Right lobe of liver (tissue), 4 donors: ENCODE measurements around the gene IL34.

Source experiments
- POLR2A ChIP-seq: fragments of 450-650 bp; IDR thresholded peaks from one replicate; pipeline ENCODE4 v1.6.1; 2017; ENCODE audit warnings: antibody characterized with exemption, mild to moderate bottlenecking
- TF ChIP-seq, protein P1 (sequence below), 4 donors: fragments of 200-600 bp in 3 of 4; fragments of 450-650 bp in 1 of 4; IDR thresholded peaks; one replicate each; pipeline versions ENCODE4 v1.5.1 to v1.8.0; 2016 to 2022; ENCODE audit warnings: antibody characterized with exemption in 4 of 4, mild to moderate bottlenecking in 2 of 4
- donor health status: DM: no; HTN: no; CAD: no.
- donor health status: DM: no; HTN: no; CAD: no.
- donor health status: DM: no; HTN: yes; CAD: no.

DNA sequence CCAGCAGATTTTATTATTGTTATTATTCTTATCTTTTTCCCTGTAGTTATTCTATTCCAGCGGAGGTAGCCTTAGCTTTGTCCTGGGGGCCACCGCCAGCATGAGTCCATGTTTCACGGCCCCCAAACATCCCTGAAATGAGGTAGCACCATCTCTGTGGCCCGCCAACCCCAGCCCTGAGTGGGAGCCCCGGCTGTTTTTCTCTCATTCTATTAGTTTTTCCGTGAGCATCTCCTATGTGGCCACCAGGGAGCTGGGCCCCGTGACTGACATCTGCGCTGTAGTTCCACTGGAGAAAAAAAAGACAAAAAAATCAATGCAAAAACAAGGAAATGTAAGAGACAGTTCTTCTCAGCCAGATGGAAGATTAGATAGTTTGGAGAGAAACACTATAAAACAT is 43.5 kb upstream of the IL34 start:
- TF ChIP-seq, protein P1, sequence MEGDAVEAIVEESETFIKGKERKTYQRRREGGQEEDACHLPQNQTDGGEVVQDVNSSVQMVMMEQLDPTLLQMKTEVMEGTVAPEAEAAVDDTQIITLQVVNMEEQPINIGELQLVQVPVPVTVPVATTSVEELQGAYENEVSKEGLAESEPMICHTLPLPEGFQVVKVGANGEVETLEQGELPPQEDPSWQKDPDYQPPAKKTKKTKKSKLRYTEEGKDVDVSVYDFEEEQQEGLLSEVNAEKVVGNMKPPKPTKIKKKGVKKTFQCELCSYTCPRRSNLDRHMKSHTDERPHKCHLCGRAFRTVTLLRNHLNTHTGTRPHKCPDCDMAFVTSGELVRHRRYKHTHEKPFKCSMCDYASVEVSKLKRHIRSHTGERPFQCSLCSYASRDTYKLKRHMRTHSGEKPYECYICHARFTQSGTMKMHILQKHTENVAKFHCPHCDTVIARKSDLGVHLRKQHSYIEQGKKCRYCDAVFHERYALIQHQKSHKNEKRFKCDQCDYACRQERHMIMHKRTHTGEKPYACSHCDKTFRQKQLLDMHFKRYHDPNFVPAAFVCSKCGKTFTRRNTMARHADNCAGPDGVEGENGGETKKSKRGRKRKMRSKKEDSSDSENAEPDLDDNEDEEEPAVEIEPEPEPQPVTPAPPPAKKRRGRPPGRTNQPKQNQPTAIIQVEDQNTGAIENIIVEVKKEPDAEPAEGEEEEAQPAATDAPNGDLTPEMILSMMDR (IDR thresholded peaks at IDR 0.05), result no peak
- no peak for TF ChIP-seq POLR2A
